ENCODE data around the gene SNTB2.

- TF ChIP-seq ZKSCAN8 (CRISPR knock-in tag; IDR thresholded peaks at IDR 0.05; ENCODE audit: borderline replicate concordance) (no peak), ZNF776 (CRISPR knock-in tag; IDR thresholded peaks at IDR 0.05) (no peak), TCF7L2 (IDR thresholded peaks at IDR 0.05; ENCODE audit: low read depth, low read length) (no peak), THAP7 (CRISPR knock-in tag; IDR thresholded peaks at IDR 0.05) (no peak), ZNF891 (CRISPR knock-in tag; IDR thresholded peaks at IDR 0.05) (no peak), KLF6 (CRISPR knock-in tag; IDR thresholded peaks at IDR 0.05) (no peak), NFRKB (IDR thresholded peaks at IDR 0.05) (no peak), MTA3 (CRISPR knock-in tag; IDR thresholded peaks at IDR 0.05) (no peak), CTCF (CRISPR knock-in tag; IDR thresholded peaks at IDR 0.05) (no peak), CEBPB (IDR thresholded peaks at IDR 0.05; ENCODE audit: borderline replicate concordance, low read depth, low read length) (no peak), NCOA1 (CRISPR knock-in tag; IDR thresholded peaks at IDR 0.05) (no peak), ZNF17 (CRISPR knock-in tag; IDR thresholded peaks at IDR 0.05) (no peak), GTF3A (CRISPR knock-in tag; conservative IDR thresholded peaks at IDR 0.05) (no peak), ISL2 (CRISPR knock-in tag; IDR thresholded peaks at IDR 0.05) (no peak)
Measured at GRCh38 chr16:69267633-69268032, 80.7 kb downstream of the SNTB2 start.
